ENCODE data around the gene YPEL4. TPM values are rescaled to one million over a fixed set of nuclear protein-coding genes. Genes with fewer than 3 reads are reported as not detected.
"Not testable (repeated sequence)": the region's sequence is repeated elsewhere in the genome, so short reads cannot be mapped to it uniquely, and the experiment has no call there.

YPEL4 gene, protein sequence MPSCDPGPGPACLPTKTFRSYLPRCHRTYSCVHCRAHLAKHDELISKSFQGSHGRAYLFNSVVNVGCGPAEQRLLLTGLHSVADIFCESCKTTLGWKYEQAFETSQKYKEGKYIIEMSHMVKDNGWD
- total RNA-seq = 1.3 TPM

DNA sequence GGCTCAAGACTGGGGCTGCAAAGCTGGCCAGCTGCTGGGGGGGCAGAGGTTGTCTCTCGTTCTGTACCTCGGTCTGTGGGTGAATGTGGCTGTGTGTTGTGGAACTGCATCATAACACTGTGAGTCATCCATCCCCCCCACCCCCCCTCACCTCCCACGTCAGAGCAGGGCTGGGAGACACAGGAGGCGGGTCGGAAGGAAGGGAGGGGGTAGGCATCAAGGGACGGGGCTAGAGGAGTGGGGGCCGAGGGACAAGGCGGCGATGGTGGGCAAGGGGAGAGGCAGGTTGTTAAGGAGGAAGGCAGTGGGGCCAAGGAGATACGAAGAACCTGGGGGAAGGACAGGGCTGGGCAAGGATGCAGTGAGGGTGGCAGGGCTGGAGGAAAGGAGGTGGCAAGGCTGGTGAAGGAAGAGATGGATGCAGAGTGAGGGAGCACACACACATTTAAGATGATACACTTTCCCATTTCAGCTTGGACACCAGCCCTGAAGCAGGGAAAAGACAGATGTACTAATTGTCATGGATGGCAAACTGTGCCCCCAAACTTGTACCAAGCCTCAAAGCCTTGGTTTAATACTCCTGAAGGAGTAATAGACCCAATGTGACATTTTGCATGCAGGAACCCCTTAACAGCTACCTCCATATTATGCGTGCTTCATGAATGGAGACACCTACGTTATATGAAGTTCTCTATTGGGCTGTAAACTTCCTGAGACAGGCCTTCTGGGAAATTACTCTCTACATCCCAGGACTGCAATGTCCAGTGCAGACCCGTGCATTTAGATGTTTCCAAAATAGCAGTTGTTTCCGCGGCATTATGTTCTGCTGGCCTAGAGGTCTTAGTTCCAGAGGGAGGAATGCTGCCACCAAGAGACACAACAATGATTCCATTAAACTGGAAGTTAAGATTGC, at the start of gene YPEL4:
Gene YPEL4, minus strand, starts transcription at position 87 of the 913 bp plus-strand sequence. CDS start 2,805 bp downstream, outside the sequence.
- H3K9me3 ChIP-seq (ENCODE audit: low read depth, low read length) = no peaks in the 10 kb centered on the region
- peaks cover 48% of the 10 kb centered on the region for H3K27me3 ChIP-seq (ENCODE audit: insufficient read depth, low read length)
- H3K4me3 ChIP-seq (ENCODE audit: low read length) = peak within 1 kb of the TSS; percentile 18
- peaks cover 42% of the 10 kb centered on the region for H3K4me1 ChIP-seq (ENCODE audit: insufficient read depth, low read length)

DNA sequence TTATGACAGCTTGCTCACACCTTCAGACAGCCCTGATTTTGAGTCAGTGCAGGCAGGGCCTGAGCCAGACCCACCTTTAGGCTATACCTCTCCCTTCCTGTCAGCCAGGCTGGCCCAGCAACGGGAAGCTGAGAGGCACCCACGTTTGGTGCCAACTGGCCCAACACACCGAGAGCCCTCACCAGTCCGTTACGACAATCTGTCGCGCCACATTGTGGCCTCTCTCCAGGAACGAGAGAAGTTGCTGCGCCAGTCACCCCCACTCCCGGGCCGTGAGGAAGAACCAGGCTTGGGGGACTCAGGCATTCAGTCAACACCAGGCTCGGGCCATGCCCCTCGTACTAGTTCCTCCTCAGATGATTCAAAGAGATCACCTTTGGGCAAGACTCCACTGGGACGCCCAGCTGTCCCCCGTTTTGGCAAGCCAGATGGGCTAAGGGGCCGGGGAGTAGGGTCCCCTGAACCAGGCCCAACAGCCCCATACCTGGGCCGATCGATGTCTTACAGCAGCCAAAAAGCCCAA, 49.2 kb upstream of the YPEL4 start:
- Histone ChIP-seq H3K4me1 (ENCODE audit: insufficient read depth, low read length) (no peaks in the 10 kb centered on the region), H3K9me3 (ENCODE audit: low read depth, low read length) (no peaks in the 10 kb centered on the region), H3K27me3 (ENCODE audit: insufficient read depth, low read length) (no peaks in the 10 kb centered on the region), H3K4me3 (ENCODE audit: low read length) (no peak overlapping the region)

DNA sequence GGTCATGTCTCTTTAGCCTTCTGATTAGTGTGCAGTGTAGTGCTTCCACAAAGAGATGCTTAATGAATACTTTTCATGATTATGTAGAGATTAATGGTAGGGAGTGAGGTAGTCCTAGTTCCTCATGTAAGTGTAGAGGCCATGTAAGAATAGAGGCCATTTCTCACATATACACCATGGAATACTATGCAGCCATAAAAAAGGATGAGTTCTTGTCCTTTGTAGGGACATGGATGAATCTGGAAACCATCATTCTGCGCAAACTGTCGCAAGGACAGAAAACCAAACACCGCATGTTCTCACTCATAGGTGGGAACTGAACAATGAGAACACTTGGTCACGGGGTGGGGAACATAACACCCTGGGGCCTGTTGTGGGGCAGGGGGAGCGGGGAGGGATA, 40.8 kb upstream of the YPEL4 start:
- H3K4me1 ChIP-seq (ENCODE audit: insufficient read depth, low read length) = not testable (repeated sequence)

DNA sequence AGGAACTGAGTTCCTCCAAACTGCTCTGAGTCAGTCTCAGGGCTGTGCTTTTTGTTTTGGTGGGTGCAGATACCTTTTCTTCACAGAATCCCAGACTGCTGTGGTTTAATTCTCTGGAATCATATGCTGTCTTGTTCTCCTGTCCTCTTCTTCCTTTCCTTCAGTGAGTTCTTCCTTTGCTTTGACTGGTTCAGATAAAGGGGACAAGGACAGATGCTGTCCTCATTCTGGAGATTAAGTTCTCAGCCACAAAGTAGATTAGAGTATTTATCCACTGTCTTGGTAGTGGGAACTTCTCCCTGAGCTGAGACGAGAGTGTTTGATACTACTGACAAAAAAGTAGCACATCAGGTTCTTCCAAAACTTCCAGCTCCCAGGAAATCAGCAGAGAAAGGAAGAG, 31.5 kb upstream of the YPEL4 start:
- Histone ChIP-seq H3K9me3 (ENCODE audit: low read depth, low read length) (no peaks in the 10 kb centered on the region), H3K4me3 (ENCODE audit: low read length) (no peak overlapping the region), H3K27me3 (ENCODE audit: insufficient read depth, low read length) (no peaks in the 10 kb centered on the region), H3K4me1 (ENCODE audit: insufficient read depth, low read length) (peaks cover 14% of the 10 kb centered on the region)

More for the DNA sequence above, 40.8 kb upstream of the YPEL4 start:
- not testable (repeated sequence) for H3K4me3 ChIP-seq (ENCODE audit: low read length); H3K27me3 ChIP-seq (ENCODE audit: insufficient read depth, low read length); H3K9me3 ChIP-seq (ENCODE audit: low read depth, low read length)

DNA sequence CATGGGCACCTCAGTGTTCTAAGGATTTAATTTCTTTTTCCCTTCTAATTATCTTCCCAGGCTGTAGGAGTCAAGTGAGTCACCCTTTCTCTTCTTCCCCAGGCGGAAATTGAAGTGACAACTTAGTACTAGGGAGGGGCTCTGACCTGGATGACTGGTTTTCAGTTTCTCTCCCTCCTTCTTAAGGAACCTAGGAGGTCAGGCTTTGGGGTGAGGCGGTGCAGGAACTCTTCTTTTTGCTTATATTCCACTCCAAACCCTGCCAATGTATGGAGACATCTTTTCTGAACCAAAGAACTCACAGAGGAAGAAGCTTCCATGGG, 30.8 kb upstream of the YPEL4 start:
- Histone ChIP-seq H3K4me3 (ENCODE audit: low read length) (no peak overlapping the region), H3K27me3 (ENCODE audit: insufficient read depth, low read length) (no peaks in the 10 kb centered on the region), H3K9me3 (ENCODE audit: low read depth, low read length) (no peaks in the 10 kb centered on the region), H3K4me1 (ENCODE audit: insufficient read depth, low read length) (peaks cover 14% of the 10 kb centered on the region)

DNA sequence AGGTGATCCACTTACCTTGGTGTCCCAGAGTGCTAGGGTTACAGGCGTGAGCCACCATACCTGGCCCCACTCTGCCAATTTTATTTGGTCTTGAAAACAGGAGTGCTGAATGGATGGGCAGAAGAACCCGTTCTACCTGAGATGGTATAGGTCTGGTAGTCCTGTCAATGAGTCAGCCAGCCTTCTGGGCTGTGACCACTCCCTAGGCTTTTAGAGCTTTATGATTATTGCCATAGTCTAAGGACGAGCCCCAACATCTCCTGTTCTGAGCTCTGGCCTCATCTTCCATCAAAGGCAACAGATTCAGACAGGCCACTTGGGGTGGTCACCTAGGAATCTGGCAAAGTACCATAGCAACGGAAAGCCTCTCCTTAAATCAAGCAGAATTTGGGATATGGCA, 29.7 kb upstream of the YPEL4 start:
- no peaks in the 10 kb centered on the region for H3K27me3 ChIP-seq (ENCODE audit: insufficient read depth, low read length)
- H3K4me1 ChIP-seq (ENCODE audit: insufficient read depth, low read length) = peaks cover 14% of the 10 kb centered on the region
- no peaks in the 10 kb centered on the region for H3K9me3 ChIP-seq (ENCODE audit: low read depth, low read length)
- H3K4me3 ChIP-seq (ENCODE audit: low read length) = no peak overlapping the region

DNA sequence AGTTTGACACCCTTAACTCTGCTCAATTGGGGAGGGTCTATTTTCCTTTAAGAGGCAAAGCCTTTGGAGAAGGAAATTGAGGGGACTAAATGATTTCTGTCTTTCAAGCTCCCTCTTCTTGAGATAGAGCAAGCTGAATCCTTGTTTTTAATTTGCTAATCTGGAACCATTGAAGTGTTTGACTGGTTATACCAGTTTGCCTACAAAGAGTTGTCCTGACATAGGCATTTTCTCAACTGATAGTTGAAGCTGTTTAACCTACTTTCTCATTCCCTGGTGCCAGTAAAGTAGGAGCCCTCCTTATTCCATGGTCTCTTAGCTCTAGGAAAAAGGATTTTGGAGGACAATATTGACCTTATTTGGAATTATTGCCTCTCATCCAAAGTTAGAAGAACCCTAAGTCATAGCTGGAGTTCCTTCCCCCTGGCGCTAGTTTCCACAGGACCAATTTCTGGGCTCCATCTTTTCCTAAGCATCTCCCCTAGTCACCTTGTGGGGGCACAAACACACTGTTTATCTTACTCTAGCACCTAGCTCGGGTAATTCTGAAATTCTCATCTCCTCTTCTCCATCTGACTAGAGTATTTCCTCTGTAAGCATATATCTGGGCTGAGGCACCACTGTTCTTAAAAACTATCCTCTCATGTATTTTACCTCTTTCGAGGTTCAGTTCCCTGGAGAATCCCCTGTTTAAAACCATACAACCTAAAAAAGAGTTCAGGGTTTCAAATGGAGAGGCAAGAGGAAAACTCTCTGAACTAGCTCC, 25.6 kb upstream of the YPEL4 start:
- Histone ChIP-seq H3K4me1 (ENCODE audit: insufficient read depth, low read length) (peaks cover 11% of the 10 kb centered on the region), H3K4me3 (ENCODE audit: low read length) (no peak overlapping the region), H3K27me3 (ENCODE audit: insufficient read depth, low read length) (no peaks in the 10 kb centered on the region), H3K9me3 (ENCODE audit: low read depth, low read length) (no peaks in the 10 kb centered on the region)

DNA sequence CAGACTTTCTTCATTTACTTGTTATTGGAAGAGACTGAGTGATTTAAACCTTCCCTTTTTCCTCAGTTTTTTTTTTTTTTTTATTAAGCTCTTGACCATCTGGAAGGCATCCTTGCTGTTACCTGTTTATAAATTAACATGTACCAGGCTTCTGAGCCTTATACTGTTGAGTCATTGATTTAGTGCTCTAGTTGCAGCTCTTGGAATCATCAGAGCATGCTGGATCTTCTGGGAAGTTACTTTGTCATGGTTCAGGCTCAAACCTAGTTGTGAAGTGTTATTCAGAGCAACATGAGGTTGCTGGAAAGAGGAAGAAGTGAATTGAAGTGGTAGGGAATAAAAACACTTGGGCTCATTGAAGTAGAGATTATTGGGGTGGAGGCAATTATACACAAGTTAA, 24.5 kb upstream of the YPEL4 start:
- Histone ChIP-seq H3K9me3 (ENCODE audit: low read depth, low read length) (no peaks in the 10 kb centered on the region), H3K4me3 (ENCODE audit: low read length) (no peak overlapping the region), H3K4me1 (ENCODE audit: insufficient read depth, low read length) (peaks cover 8% of the 10 kb centered on the region), H3K27me3 (ENCODE audit: insufficient read depth, low read length) (no peaks in the 10 kb centered on the region)

DNA sequence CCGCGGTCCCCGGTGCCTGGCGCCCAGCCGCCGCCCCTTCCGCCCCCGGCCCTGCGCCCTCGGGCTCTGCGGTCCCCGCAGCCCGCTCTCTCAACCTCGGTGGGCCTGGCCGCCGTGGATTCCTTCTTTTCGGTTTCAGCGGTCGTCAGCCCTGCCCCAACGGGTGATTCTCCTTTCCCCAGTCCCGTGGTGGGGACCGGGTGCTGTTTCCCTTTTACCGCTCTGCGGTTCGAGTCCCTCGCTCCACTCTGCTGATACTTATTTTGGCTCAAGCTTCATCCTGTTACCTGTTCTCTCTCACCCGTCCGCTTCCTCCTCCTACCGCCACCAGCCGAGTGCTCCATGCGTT, 18.7 kb upstream of the YPEL4 start:
- H3K27me3 ChIP-seq (ENCODE audit: insufficient read depth, low read length) = no peaks in the 10 kb centered on the region
- H3K9me3 ChIP-seq (ENCODE audit: low read depth, low read length) = no peaks in the 10 kb centered on the region
- peaks cover 24% of the 10 kb centered on the region for H3K4me1 ChIP-seq (ENCODE audit: insufficient read depth, low read length)
- H3K4me3 ChIP-seq (ENCODE audit: low read length) = peak overlapping the region; percentile 87

DNA sequence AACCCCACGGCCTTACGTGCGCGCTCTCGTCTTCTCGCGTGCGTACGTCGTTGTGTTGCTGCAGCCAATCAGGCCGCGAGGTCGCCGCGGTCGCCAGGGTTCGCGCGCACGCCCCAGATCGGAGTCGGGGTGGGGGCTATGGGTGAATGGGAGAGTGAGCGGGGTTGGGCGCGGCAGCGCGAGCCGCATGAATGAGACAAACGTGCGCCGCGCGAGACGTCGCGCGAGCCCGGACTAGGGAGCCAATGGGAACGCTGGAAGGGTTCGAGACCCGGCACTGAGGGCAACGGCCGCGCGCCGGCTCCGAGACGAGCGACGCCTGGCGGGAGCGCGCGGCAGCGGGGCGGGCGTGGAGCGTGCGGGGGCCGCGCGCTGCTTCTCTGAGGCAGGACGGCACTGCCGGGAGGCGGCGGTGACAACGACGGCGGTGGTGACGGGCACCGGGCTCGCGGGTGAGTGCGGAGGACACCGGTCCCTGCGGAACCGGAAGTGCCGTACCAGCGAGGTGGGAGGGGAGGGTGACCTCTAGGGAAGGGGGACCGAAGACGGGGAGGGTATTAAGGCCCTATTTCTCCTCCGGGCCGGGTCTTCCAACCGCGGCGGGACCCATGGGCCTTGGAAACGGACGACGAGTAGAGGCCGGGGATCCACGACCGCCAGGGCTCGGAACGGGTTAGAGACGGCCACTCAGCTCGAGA, 18.2 kb upstream of the YPEL4 start, which contains the start of gene ZDHHC5:
Gene ZDHHC5, plus strand, starts transcription at position 379 of the 698 bp plus-strand sequence. CDS start 4,977 bp downstream, outside the sequence.
- Histone ChIP-seq H3K27me3 (ENCODE audit: insufficient read depth, low read length) (no peaks in the 10 kb centered on the region), H3K4me1 (ENCODE audit: insufficient read depth, low read length) (peaks cover 24% of the 10 kb centered on the region), H3K4me3 (ENCODE audit: low read length) (peak within 1 kb of the TSS; percentile 87), H3K9me3 (ENCODE audit: low read depth, low read length) (no peaks in the 10 kb centered on the region)

DNA sequence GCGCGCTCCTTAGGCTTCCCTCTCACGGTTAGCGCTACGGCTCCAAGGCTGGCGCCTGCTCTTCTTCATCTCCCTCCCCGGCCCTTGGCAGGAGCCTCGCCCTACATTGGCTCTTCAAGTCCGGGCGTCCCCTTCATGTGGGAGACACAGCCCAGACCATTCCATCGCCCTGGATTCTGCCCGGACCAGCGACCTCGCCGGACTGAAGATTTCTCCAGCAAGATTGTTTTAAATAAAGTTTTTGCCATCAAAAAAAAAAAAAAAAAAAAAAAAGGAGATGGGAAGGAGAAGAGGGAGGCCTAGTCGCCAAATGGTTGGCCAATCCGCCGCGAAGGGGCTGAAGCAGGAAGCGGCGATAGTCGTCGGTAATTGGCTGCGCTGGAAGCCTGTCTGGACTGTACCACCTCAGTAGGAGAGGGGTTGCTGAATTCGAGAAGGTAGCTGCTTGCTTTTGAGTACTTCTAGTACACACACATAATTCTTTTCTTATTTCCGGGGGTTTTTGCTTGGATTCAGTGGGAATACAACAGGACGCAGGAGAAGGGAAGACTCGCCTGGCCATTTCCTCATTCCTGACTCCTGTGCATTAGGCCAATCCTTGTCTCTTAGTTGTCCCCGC, 17.5 kb upstream of the YPEL4 start:
- Histone ChIP-seq H3K4me1 (ENCODE audit: insufficient read depth, low read length) (peaks cover 24% of the 10 kb centered on the region), H3K9me3 (ENCODE audit: low read depth, low read length) (no peaks in the 10 kb centered on the region), H3K27me3 (ENCODE audit: insufficient read depth, low read length) (no peaks in the 10 kb centered on the region), H3K4me3 (ENCODE audit: low read length) (peak overlapping the region; percentile 87)

DNA sequence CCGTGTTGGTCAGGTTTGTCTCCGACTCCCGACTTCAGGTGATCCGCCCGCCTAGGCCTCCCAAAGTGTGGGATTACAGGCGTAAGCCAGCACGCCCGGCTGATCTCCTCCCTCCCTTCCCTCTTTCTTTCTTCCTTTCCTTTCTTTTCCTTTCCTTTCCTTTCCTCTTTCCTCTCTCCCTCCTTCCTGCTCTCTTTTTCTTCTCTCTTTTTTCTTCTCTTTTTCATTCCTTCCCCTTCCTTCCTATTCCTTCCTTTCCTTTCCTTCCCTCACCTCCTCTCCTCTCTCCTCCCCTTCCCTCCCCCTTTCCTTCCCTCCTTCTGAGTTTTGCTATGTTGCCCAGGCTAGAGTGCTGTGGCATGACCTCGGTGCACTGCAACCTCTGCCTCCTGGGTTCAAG, 14.3 kb upstream of the YPEL4 start:
- Histone ChIP-seq H3K27me3 (ENCODE audit: insufficient read depth, low read length) (no peaks in the 10 kb centered on the region), H3K4me1 (ENCODE audit: insufficient read depth, low read length) (peaks cover 14% of the 10 kb centered on the region)

DNA sequence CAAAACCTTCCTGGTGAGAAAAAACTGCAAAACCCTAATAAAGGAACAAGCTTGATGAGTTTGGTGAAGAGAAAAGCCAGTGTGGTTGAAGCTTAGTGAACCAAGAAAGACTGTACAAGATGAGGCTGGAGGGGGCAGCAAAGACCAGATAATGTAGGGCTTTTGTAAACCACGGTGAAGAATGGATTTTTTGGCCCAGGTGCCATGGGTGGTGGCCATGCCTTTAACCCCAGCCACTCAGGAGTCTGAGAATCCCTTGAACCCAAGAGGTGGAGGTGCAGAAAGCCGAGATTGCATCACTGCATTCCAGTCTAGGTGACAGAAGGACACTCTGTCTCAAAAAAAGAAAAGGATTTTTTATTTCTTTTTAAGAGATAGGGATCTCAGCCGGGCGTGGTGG, 13.2 kb upstream of the YPEL4 start:
- Histone ChIP-seq H3K4me3 (ENCODE audit: low read length) (no peak overlapping the region), H3K4me1 (ENCODE audit: insufficient read depth, low read length) (peaks cover 23% of the 10 kb centered on the region), H3K27me3 (ENCODE audit: insufficient read depth, low read length) (no peaks in the 10 kb centered on the region), H3K9me3 (ENCODE audit: low read depth, low read length) (no peaks in the 10 kb centered on the region)

More for the DNA sequence above, 14.3 kb upstream of the YPEL4 start:
- no peak overlapping the region for H3K4me3 ChIP-seq (ENCODE audit: low read length)
- no peaks in the 10 kb centered on the region for H3K9me3 ChIP-seq (ENCODE audit: low read depth, low read length)

DNA sequence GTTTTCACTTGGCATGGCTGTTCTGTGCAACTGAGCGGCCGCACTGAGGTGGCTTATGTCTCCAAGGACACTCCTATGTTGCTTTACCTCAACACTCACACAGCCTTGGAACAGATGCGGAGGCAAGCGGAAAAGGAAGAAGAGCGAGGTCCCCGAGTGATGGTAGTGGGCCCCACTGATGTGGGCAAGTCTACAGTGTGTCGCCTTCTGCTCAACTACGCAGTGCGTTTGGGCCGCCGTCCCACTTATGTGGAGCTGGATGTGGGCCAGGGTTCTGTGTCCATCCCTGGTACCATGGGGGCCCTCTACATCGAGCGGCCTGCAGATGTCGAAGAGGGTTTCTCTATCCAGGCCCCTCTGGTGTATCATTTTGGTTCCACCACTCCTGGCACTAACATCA, 10.0 kb upstream of the YPEL4 start:
- Histone ChIP-seq H3K4me1 (ENCODE audit: insufficient read depth, low read length) (peaks cover 18% of the 10 kb centered on the region), H3K9me3 (ENCODE audit: low read depth, low read length) (no peaks in the 10 kb centered on the region), H3K27me3 (ENCODE audit: insufficient read depth, low read length) (no peaks in the 10 kb centered on the region), H3K4me3 (ENCODE audit: low read length) (no peak overlapping the region)
